Measurements from ENCODE around the gene SPARC. TPM values are rescaled to one million over a fixed set of nuclear protein-coding genes. Genes with fewer than 3 reads are reported as not detected.
"Not testable (repeated sequence)": the region's sequence is repeated elsewhere in the genome, so short reads cannot be mapped to it uniquely, and the experiment has no call there.

SPARC gene
- total RNA-seq, 2 experiments from 2014 or later = 0.78 to 0.80 TPM

DNA sequence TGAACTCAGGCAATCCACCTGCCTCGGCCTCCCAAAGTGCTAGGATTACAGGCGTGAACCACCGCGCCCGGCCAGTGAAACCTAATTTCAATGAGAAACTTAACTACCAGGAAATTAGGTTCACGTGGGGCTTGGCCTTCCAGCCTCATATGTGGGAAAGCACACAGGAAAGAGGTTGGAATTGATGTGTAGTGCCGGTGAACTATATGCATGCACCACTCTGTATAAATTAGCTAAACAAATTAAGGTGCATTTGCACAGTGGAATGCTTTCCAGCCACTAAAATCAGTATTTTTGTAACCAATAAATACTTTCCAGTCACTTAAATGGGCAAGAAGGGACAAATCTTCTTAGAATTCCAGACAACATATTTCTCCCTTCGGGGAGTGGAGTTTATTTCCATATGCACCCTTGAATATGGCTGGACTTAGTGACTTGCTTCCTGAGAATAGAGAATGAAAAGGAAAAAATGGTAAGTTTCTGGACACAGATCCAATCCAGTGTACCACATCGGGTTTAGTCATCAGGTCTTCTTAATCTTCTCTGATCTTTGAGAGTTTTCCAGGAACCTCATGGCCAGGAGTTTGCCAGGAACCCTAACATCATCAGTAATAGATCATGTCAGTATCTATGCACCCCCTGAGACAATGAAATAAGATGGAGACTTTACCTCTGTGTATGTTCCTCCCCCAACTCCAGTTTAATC, 46.8 kb upstream of the SPARC start:
- TF ChIP-seq, protein P1, sequence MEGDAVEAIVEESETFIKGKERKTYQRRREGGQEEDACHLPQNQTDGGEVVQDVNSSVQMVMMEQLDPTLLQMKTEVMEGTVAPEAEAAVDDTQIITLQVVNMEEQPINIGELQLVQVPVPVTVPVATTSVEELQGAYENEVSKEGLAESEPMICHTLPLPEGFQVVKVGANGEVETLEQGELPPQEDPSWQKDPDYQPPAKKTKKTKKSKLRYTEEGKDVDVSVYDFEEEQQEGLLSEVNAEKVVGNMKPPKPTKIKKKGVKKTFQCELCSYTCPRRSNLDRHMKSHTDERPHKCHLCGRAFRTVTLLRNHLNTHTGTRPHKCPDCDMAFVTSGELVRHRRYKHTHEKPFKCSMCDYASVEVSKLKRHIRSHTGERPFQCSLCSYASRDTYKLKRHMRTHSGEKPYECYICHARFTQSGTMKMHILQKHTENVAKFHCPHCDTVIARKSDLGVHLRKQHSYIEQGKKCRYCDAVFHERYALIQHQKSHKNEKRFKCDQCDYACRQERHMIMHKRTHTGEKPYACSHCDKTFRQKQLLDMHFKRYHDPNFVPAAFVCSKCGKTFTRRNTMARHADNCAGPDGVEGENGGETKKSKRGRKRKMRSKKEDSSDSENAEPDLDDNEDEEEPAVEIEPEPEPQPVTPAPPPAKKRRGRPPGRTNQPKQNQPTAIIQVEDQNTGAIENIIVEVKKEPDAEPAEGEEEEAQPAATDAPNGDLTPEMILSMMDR (IDR thresholded peaks at IDR 0.05) = no peak
- H3K9me3 ChIP-seq (ENCODE audit: control insufficient read depth in 1 of 2, insufficient read depth in 1 of 2, low read length in 2 of 2) = peaks cover 3 to 5% of the 10 kb centered on the region in 2 experiments
- H3K36me3 ChIP-seq (ENCODE audit: insufficient read depth, low read length) = peaks cover 17% of the 10 kb centered on the region
- ATAC-seq (ENCODE audit: poor library complexity) (no peak), DNase-seq (no peak)
- Mint-ChIP-seq H3K9me3 (peaks cover 2% of the 10 kb centered on the region), H3K4me1 (ENCODE audit: low read depth) (no peaks in the 10 kb centered on the region), H3K27me3 (no peaks in the 10 kb centered on the region), H3K27ac (no peak overlapping the region), H3K4me3 (no peak overlapping the region), H3K36me3 (ENCODE audit: low read depth) (peaks cover 42% of the 10 kb centered on the region)
- ChIA-PET POLR2A (no interaction called here), CTCF (no interaction called here)
- intact Hi-C loops (cut with DNase I, micrococcal nuclease) = no loop called here
- no peak overlapping the region for H3K27ac ChIP-seq (ENCODE audit: low read depth in 1 of 2, low read length in 2 of 2)
- no peaks in the 10 kb centered on the region for H3K27me3 ChIP-seq (ENCODE audit: control insufficient read depth in 1 of 2, insufficient read depth in 2 of 2, low read length in 2 of 2)
- no peaks in the 10 kb centered on the region for H3K4me1 ChIP-seq (ENCODE audit: insufficient read depth, low read length)
- no peak overlapping the region for H3K4me3 ChIP-seq (ENCODE audit: low read length)

DNA sequence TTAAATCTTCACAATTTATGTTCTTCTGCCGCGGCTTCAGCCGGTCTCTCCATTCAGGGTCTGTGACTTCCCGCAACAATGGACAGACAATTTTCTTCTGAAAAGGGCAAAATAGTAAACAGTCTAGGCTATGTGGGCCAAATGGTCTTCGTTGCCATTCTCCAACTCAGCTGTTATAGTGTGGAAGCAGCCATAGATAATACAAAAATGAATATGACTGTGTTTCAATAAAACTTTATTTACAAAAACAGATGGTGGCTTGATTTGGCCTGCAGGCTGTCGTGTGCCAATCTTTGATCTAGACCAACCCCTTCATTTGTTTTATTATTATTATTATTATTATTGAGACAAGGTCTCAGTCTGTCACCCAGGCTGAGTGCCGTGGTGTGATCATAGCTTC, 43.7 kb upstream of the SPARC start:
- Mint-ChIP-seq H3K4me3 (no peak overlapping the region), H3K4me1 (ENCODE audit: low read depth) (no peaks in the 10 kb centered on the region), H3K36me3 (ENCODE audit: low read depth) (peaks cover 39% of the 10 kb centered on the region), H3K27ac (no peak overlapping the region), H3K27me3 (no peaks in the 10 kb centered on the region), H3K9me3 (peaks cover 2% of the 10 kb centered on the region)
- H3K4me3 ChIP-seq (ENCODE audit: low read length) = no peak overlapping the region
- peaks cover 8% of the 10 kb centered on the region for H3K36me3 ChIP-seq (ENCODE audit: insufficient read depth, low read length)
- ATAC-seq (ENCODE audit: poor library complexity) (no peak), DNase-seq (no peak)
- H3K27me3 ChIP-seq (ENCODE audit: control insufficient read depth in 1 of 2, insufficient read depth in 2 of 2, low read length in 2 of 2) = no peaks in the 10 kb centered on the region
- CTCF ChIA-PET = no interaction called here
- H3K27ac ChIP-seq (ENCODE audit: low read depth in 1 of 2, low read length in 2 of 2) = no peak overlapping the region
- H3K9me3 ChIP-seq (ENCODE audit: control insufficient read depth in 1 of 2, insufficient read depth in 1 of 2, low read length in 2 of 2) = peaks cover 3 to 5% of the 10 kb centered on the region in 2 experiments
- POLR2A ChIA-PET = interaction anchor here (0.9 kb wide), 1 partner anchor 41 kb away, joined by 4 read pairs; no protein-coding TSS in a partner anchor
- intact Hi-C loops (cut with DNase I, micrococcal nuclease) = no loop called here
- TF ChIP-seq, protein P1 (IDR thresholded peaks at IDR 0.05) = no peak
- H3K4me1 ChIP-seq (ENCODE audit: insufficient read depth, low read length) = no peaks in the 10 kb centered on the region

DNA sequence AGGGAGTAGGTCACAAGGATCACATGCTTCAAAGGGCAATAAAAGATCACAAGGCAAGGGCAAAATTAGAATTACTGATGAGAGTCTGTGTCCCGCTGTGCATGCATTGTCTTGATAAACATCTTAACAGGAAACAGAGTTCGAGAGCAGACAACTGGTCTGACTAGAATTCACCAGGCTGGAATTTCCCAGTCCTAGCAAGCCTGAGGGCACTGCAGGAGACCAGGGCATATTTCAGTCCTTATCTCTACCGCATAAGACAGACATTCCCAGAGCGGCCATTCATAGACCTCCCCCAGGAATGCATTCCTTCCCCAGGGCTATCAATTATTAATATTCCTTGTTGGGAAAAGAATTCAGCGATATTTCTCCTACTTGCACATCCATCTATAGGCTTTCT, 42.9 kb upstream of the SPARC start:
- H3K27ac Mint-ChIP-seq; H3K9me3 ChIP-seq (ENCODE audit: control insufficient read depth in 1 of 2, insufficient read depth in 1 of 2, low read length in 2 of 2); H3K4me1 ChIP-seq (ENCODE audit: insufficient read depth, low read length); DNase-seq; ATAC-seq (ENCODE audit: poor library complexity); H3K4me1 Mint-ChIP-seq (ENCODE audit: low read depth); intact Hi-C loops (cut with DNase I, micrococcal nuclease); H3K27ac ChIP-seq (ENCODE audit: low read depth in 1 of 2, low read length in 2 of 2); CTCF ChIA-PET; H3K4me3 Mint-ChIP-seq; H3K27me3 Mint-ChIP-seq; H3K27me3 ChIP-seq (ENCODE audit: control insufficient read depth in 1 of 2, insufficient read depth in 2 of 2, low read length in 2 of 2); POLR2A ChIA-PET; H3K9me3 Mint-ChIP-seq; H3K4me3 ChIP-seq (ENCODE audit: low read length); H3K36me3 ChIP-seq (ENCODE audit: insufficient read depth, low read length): not testable (repeated sequence)
- peaks cover 39% of the 10 kb centered on the region for H3K36me3 Mint-ChIP-seq (ENCODE audit: low read depth)

DNA sequence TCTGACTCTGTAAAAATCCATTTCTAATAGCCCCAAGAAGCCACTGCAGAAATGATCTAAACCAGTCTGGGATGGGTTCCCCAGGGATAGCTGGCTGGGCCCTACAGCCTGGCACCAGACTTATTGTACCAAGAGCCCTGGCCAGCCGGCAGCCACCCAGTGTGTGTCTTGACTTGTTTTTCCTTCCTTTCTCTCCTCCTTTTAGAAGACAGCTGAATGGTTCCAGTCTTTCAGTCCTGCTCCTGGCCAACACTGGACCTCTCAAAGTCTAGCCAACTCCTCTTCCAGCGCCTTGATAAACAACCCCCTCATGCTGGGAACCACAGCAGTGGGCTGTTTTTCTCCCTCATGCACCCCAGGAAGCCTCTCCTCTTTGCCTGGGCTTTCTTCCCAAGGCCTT, 37.6 kb upstream of the SPARC start:
- Mint-ChIP-seq H3K4me3 (no peak overlapping the region), H3K9me3 (no peaks in the 10 kb centered on the region)
- POLR2A ChIA-PET = no interaction called here

More for the DNA sequence above, 37.6 kb upstream of the SPARC start:
- ATAC-seq (ENCODE audit: poor library complexity) (no peak), DNase-seq (no peak)
- Mint-ChIP-seq H3K36me3 (ENCODE audit: low read depth) (peaks cover 11% of the 10 kb centered on the region), H3K27ac (no peak overlapping the region), H3K27me3 (no peaks in the 10 kb centered on the region), H3K4me1 (ENCODE audit: low read depth) (no peaks in the 10 kb centered on the region)
- Histone ChIP-seq H3K9me3 (ENCODE audit: control insufficient read depth in 1 of 2, insufficient read depth in 1 of 2, low read length in 2 of 2) (peaks cover 0 to 5% of the 10 kb centered on the region in 2 experiments), H3K36me3 (ENCODE audit: insufficient read depth, low read length) (no peaks in the 10 kb centered on the region), H3K27ac (ENCODE audit: low read depth in 1 of 2, low read length in 2 of 2) (no peak overlapping the region), H3K27me3 (ENCODE audit: control insufficient read depth in 1 of 2, insufficient read depth in 2 of 2, low read length in 2 of 2) (no peaks in the 10 kb centered on the region), H3K4me1 (ENCODE audit: insufficient read depth, low read length) (no peaks in the 10 kb centered on the region), H3K4me3 (ENCODE audit: low read length) (no peak overlapping the region)
- TF ChIP-seq, protein P1 (IDR thresholded peaks at IDR 0.05) = no peak
- CTCF ChIA-PET = no interaction called here
- intact Hi-C loops (cut with DNase I, micrococcal nuclease) = no loop called here

Measured in CD4-positive, alpha-beta T cell (primary cell).